ENCODE measurements around the gene RHBDD1. TPM values are rescaled to one million over a fixed set of nuclear protein-coding genes. Genes with fewer than 3 reads are reported as not detected.

The RHBDD1 gene
- total RNA-seq, 8 experiments from 2014 or later: 10.4 to 27.5 (median 23.4) TPM

DNA sequence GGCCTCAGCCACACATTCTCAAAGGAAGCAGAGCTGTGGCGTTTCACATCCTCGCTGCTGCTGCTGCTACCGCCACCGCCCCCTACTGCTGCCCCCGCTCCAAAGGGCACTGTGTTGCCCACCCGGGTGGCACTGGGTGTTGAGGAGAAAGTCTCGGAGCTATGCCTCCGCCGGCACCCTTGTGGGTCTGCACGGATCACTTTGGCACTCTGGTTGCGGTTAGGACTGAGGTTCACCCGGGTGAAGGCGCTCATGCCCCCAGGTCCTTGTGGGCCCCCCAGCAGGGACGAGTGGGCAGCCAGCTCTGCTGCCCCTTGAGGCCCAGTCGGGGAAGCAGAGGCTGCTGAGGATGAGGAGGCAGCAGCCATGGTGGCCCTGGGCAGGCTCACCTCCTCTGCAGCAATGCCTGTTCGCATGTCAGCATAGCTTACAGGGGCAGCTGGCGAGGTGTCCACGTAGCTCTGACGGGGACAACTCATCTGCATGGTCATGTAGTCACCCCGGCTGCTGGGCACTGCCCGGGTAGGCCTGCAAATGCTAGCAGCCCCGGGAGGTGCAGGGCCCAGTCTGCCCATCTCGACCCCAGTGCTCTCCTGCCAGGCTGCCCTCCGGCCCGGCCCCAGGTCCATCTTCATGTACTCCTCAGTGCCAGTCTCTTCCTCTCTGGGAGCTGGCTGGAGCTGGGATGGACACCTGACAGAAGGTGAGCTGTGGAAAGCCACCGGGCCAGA, 40.4 kb upstream of the RHBDD1 start:
- in situ Hi-C loops (cut with MboI; ENCODE audit: low pct_unique_long_range_greater_than_20kb in 2 of 9, low sequenced_read_pairs in 9 of 9, unreplicated experiment in 9 of 9): loop anchor here in 3 of 9 experiments (25.0 kb wide), 4 partner anchors 383 to 908 kb away; no protein-coding TSS in a partner anchor
- H3K27ac ChIP-seq: peak overlapping the region in 1 of 2 donors; percentile 10
- WGBS, 10 experiments: 0 to 91% (median 40%) methylated on average over 2 to 7 of the region's 26 CpGs; no CpG with 5 or more reads in 7 of the 10 experiments
- peaks cover 27 to 28% of the 10 kb centered on the region in 2 donors for H3K4me1 ChIP-seq (replicated peaks in 1 of 2)
- H3K4me3 ChIP-seq: peak overlapping the region; percentile 20 to 61 (median 44)
- no peak for ATAC-seq (replicated peaks in 6 of 8)

DNA sequence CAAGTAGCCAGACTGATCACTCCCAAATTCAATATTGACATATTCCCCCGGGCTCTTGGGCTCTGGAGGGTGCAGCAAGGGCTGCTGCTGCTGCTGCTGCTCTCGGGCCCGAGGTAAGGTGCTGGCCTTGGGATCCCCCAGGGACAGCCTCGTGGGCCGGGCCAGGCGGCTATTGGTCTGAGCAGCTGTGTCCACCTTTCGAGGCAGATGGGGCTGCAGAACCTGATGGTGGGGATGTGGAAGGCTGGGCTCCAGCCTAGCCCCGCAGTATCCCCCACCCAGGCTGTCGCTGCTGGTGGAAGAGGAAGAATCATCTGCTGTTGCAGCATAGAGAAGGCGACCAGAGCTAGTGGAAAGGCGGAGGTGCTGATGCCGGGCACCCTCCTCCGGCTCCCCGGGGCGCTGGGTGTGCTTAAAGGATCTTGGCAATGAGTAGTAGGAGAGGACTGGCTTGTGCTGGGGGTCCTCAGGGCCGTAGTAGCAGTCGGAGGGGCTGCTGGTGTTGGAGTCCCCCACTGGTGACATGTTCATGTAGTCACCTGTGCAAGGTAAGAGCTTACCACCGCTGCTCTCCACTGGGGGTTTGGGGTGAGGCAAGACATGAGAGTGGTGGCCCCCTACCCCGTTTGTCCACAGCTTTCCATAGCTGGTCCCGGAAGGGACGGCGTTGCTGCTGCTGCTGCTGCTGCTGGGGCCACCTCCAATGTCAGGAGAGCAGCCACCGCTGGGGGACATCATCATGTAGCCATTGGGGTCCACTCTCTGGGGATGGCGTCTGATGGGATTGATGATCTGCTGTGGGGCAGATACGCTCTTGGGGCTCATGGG, 39.6 kb upstream of the RHBDD1 start:
- Histone ChIP-seq H3K4me1 (replicated peaks in 1 of 2) (peaks cover 21 to 24% of the 10 kb centered on the region in 2 donors), H3K4me3 (peak overlapping the region in 3 of 5 donors; percentile 43 to 61 (median 52)), H3K27ac (no peak overlapping the region)
- in situ Hi-C loops (cut with MboI; ENCODE audit: low pct_unique_long_range_greater_than_20kb in 2 of 9, low sequenced_read_pairs in 9 of 9, unreplicated experiment in 9 of 9): loop anchor here in 3 of 9 experiments (25.0 kb wide), 4 partner anchors 384 to 909 kb away; no protein-coding TSS in a partner anchor
- WGBS, 10 experiments: 10 to 100% (median 80%) methylated on average over 1 to 12 of the region's 25 CpGs; no CpG with 5 or more reads in 4 of the 10 experiments
- ATAC-seq (replicated peaks in 6 of 8): no peak

DNA sequence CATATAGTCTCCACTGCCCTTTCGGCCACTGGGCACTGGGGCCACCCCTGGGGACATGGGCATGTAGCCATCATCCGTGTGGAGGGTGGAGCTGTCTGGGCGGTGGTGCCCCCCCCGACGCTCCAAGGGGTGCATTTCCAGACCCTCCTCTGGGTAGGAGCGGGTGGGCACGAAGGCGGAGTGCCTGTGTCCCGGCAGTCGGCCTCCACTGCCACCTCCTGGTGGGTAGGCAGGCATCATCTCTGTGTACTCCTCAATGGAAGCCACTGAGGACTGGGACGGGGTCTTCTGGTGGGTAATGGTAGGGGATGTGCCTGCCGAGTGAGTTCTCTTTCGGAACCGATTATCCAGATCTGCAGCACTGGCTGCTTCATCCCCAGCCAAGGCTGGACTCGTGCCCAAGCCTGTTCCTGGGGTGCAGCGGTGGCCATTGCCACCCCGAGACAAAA, 39.0 kb upstream of the RHBDD1 start:
- ATAC-seq (replicated peaks in 6 of 8): peak in 2 of 8 experiments; percentile 4 to 36
- H3K4me1 ChIP-seq (replicated peaks in 1 of 2): peaks cover 24 to 25% of the 10 kb centered on the region in 2 donors
- WGBS, 10 experiments: 20 to 95% methylated on average over 1 to 4 of the region's 17 CpGs; no CpG with 5 or more reads in 8 of the 10 experiments
- in situ Hi-C loops (cut with MboI; ENCODE audit: low pct_unique_long_range_greater_than_20kb in 2 of 9, low sequenced_read_pairs in 9 of 9, unreplicated experiment in 9 of 9): loop anchor here in 3 of 9 experiments (25.0 kb wide), 4 partner anchors 385 to 910 kb away; no protein-coding TSS in a partner anchor
- peak overlapping the region in 1 of 5 donors; percentile 4 for H3K4me3 ChIP-seq
- H3K27ac ChIP-seq: no peak overlapping the region

DNA sequence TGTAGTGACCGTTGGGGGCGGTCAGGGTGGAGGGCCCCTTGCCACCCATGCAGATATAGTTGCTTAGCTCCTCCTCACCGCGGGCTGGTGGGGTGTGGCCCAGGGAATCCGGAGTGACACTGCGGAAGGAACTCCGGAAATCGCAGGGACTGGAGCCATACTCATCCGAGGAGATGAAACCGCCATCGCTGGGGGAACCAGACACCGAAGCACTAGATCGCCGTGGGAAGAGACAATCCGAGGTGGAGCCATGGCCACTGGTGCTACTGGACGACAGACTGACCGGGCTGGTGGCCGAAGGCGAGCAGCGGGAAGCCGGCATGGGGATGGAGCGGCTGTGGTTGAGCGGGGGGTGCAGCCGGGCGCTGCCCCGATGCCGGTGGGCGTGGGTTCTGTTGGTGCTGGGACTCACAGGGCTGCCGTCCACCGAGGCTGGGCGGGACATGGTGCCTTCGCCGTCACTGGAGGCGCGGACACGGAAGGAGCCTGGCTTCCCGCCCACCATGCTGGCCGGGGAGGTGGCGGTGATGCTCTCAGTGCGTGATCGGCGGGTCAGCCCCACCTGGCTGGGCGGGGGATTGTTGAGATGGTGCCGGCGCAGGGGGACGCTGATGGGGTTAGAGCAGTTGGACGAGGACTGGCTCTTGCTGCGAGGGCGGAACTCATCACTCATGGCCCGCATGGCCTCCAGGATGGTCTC, 38.4 kb upstream of the RHBDD1 start:
- 0 to 100% (median 93%) methylated on average over 2 to 8 of the region's 50 CpGs; no CpG with 5 or more reads in 4 of the 10 experiments for WGBS, 10 experiments
- H3K4me1 ChIP-seq (replicated peaks in 1 of 2): peaks cover 21 to 25% of the 10 kb centered on the region in 2 donors
- in situ Hi-C loops (cut with MboI; ENCODE audit: low pct_unique_long_range_greater_than_20kb in 2 of 9, low sequenced_read_pairs in 9 of 9, unreplicated experiment in 9 of 9): loop anchor here in 3 of 9 experiments (25.0 kb wide), 4 partner anchors 385 to 910 kb away; no protein-coding TSS in a partner anchor
- H3K27ac ChIP-seq: no peak overlapping the region
- ATAC-seq (replicated peaks in 6 of 8): peak in 3 of 8 experiments; percentile 15 to 21 (median 17)
- H3K4me3 ChIP-seq: peak overlapping the region in 3 of 5 donors; percentile 72 to 89 (median 83)

DNA sequence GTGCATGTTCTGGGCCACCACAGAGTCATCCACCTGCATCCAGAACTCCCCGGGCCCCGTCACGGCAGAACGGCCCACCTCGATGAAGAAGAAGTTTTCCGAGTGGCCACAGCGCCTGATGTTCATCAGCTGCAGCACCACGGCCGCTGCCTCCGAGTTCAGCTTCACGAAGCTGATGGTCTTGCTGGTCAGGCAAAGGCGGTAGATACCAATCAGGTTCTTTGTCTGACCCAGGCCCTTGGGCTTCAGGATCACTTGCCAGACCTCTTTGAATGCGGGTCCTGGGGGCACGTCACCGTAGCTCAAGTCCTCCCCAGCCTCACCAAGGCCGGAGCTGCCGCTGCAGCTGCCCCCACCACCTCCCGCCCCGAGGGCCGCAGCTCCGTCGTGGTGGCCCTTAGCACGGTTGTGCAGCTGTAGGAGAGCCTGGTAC, 37.8 kb upstream of the RHBDD1 start:
- Histone ChIP-seq H3K4me3 (peak overlapping the region; percentile 71 to 89 (median 83)), H3K27ac (no peak overlapping the region), H3K4me1 (replicated peaks in 1 of 2) (peaks cover 16 to 25% of the 10 kb centered on the region in 2 donors)
- ATAC-seq (replicated peaks in 6 of 8): peak in 2 of 8 experiments; percentile 0
- in situ Hi-C loops (cut with MboI; ENCODE audit: low pct_unique_long_range_greater_than_20kb in 2 of 9, low sequenced_read_pairs in 9 of 9, unreplicated experiment in 9 of 9): loop anchor here in 3 of 9 experiments (25.0 kb wide), 4 partner anchors 386 to 911 kb away; no protein-coding TSS in a partner anchor
- 0 to 72% (median 1%) methylated on average over 1 to 14 of the region's 23 CpGs; no CpG with 5 or more reads in 6 of the 10 experiments for whole genome bisulfite sequencing, 10 experiments

DNA sequence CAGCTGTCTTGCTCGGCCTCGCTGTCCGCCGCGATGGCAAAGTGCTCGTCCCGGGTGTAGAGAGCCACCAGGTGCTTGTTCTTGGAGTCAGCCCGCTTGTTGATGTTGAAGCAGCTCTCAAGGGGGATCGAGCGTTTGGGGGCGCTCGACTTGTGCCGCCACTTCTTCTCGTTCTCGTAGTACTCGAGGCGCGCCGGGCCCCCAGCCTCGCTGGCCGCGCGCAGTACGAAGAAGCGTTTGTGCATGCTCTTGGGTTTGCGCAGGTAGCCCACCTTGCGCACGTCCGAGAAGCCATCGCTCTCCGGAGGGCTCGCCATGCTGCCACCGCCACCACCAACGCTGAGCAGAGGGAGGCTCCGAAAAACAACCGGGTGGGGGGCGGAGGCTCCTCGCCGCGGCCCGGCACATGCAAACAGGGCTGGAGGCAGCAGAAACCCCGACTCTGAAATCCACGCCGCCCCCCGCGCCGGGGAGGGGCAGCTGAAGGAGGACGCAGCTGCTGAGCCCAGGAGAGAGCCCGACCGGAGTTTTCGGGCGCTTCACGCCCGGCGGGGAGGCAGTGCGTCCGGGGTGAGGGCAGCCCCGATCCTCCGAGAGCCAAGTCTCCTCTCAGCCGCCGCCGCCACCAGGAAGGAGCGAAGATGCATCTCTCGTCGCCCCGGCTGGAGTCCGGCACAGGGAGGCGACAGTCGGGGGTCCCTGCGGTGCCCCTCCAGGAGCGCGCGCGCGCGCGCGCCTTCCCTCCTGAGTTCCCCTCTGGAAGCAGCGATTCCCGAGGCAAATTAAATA, 37.2 kb upstream of the RHBDD1 start:
- in situ Hi-C loops (cut with MboI; ENCODE audit: low pct_unique_long_range_greater_than_20kb in 2 of 9, low sequenced_read_pairs in 9 of 9, unreplicated experiment in 9 of 9): loop anchor here in 3 of 9 experiments (25.0 kb wide), 4 partner anchors 386 to 911 kb away; no protein-coding TSS in a partner anchor
- Histone ChIP-seq H3K27ac (peak overlapping the region; percentile 65 to 84), H3K4me3 (peak overlapping the region; percentile 71 to 89 (median 83)), H3K4me1 (replicated peaks in 1 of 2) (peaks cover 16 to 25% of the 10 kb centered on the region in 2 donors)
- ATAC-seq (replicated peaks in 6 of 8): peak in 6 of 8 experiments; percentile 4 to 18 (median 9)
- WGBS, 10 experiments: 0 to 10% (median 4%) methylated on average over 2 to 17 of the region's 80 CpGs; no CpG with 5 or more reads in 6 of the 10 experiments

DNA sequence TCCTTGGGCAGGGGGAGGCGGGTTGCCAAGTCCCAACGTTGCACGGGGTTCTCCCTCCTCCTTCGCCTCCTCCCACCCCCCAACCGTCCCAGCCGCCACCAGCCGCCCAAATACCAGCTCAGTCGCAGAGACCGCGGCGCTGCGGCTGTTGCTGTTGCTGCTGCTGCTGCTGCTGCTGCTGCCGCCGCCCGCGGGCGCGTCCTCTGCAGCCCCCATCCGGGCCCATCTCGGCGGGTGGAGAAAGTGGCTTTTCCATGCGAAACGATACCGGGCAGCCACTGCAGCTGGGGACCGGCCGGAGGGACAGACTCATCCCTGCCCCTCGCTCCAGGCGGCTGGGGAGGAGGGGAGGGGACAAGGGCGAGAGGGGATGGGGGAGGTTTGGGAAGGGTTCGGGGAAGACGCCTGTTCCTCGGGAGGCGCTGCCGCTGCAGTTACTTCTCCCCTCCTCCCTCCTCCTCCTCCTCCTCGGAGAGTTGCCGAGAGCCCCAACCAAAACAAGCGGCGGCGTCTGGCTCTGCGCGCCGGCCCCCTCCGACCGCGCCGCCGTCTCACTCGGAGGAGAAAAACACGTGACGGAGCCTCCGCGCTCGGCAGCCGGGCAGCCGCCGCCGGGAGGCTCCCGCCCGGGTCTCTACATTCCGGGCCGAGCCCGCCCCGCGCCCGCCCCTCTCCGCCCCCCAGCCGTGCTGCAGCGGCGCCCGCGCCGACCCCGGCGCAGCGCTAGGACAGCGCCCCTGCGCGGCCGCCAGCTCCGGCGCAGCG, 36.5 kb upstream of the RHBDD1 start, which contains the start of gene IRS1:
Gene IRS1, minus strand, starts transcription at position 610 of the 765 bp plus-strand sequence. CDS start 1,082 bp downstream, outside the sequence.
- H3K27ac ChIP-seq: peak within 1 kb of the TSS; percentile 65 to 84
- 0% methylated on average over 1 of the region's 82 CpGs; no CpG with 5 or more reads in 9 of the 10 experiments for WGBS, 10 experiments
- peak; percentile 14 to 73 (median 61) for ATAC-seq (replicated peaks in 6 of 8)
- in situ Hi-C loops (cut with MboI; ENCODE audit: low pct_unique_long_range_greater_than_20kb in 2 of 9, low sequenced_read_pairs in 9 of 9, unreplicated experiment in 9 of 9): loop anchor here in 3 of 9 experiments (25.0 kb wide), 4 partner anchors 387 to 912 kb away; no protein-coding TSS in a partner anchor
- peak within 1 kb of the TSS; percentile 71 to 89 (median 83) for H3K4me3 ChIP-seq
- H3K4me1 ChIP-seq (replicated peaks in 1 of 2): peaks cover 10 to 25% of the 10 kb centered on the region in 2 donors

DNA sequence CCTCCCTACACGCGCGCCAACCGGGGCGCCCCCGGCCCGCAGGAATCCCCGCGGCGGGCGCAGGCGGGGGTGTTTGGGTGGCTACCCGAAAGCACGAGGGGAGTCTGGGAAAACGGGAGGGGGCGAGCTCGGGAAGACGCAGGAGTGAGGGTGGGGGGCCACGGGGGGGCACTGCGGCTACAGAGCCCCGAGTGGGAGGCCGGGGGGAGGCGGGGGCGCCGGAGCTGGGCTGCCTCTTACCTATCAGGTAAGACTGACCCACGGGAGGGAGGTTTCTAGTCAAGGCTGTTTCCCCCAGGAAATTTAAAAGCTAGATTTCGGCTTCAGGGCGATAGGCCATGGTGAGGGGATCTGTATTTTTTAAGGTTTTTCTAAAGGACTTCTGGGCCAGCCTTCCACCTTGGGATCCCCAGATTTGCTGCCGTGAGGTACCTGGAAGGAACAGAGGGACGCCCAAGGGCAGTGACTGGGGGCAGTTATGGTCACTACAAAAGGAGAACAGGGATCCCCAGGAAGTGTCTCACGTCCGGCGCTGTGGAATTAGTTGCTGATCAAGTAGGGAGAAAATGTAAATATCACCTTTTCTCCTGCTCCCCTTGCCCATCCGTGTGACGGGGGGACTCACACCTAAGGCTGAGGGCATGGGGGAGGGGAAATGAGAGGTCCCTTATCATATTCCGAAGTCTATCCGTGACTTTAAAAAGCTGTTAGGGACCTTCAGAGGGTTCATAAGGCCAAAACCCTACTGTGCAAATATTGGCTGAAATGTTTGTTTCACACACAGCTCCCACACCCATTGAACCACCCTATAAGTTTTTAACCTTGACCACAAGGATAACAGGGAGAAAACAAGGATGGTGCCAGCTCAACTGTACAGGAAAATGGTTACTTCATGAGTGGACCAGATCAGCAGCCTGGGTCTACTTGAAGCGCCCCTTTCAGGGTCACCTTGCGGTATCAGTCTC, 35.6 kb upstream of the RHBDD1 start:
- 0 to 51% (median 30%) methylated on average over 1 to 7 of the region's 39 CpGs; no CpG with 5 or more reads in 1 of the 10 experiments for WGBS, 10 experiments
- Histone ChIP-seq H3K4me1 (replicated peaks in 1 of 2) (peaks cover 7 to 23% of the 10 kb centered on the region in 2 donors), H3K27ac (peak overlapping the region in 1 of 2 donors; percentile 65), H3K4me3 (peak overlapping the region; percentile 71 to 89 (median 83))
- in situ Hi-C loops (cut with MboI; ENCODE audit: low pct_unique_long_range_greater_than_20kb in 2 of 9, low sequenced_read_pairs in 9 of 9, unreplicated experiment in 9 of 9): loop anchor here in 8 of 9 experiments (5.0 to 25.0 kb wide), 10 partner anchors 187 to 1133 kb away; no protein-coding TSS in a partner anchor
- no peak for ATAC-seq (replicated peaks in 6 of 8)

DNA sequence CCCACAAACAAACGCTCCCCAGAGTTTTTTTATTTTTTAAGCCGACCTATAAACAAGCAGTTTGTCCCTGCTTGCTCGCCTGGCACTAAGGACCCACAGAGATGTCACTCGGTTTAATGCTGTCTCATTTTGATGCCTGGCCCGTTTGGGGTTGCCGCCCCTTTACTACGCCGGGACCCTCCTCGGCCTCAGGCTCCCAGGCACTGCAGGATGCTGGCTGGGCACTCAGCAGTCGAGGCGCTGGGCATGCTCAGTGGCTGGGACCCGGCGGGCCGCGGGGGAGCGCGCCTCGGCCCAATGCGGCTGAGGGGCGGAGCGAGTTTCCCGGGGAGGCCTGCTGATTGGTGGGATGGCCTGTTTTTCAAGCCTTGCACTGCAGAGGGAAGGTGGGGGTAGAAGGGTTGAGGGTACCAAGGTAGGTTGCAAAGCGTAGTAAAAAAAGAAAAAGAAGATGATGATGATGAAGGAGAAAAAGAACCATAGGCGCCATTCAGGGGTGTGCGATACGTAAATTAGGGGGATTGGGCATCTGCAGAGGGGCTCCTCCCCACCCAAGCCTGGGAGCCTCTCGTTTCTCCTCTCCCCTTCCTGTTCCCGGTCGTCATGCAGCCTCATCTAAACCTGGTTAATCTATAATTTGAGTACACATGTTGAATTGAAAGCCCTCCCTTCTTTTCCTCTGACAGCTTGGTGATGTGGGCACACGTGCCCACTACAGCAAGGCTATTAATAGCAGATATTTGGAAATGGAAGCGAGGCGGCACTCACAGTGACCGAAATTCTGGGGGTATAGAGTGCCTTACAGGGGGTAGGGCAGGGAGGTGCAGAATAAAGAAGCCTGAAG, 34.7 kb upstream of the RHBDD1 start:
- Histone ChIP-seq H3K4me1 (replicated peaks in 1 of 2) (peaks cover 0 to 14% of the 10 kb centered on the region in 2 donors), H3K4me3 (peak overlapping the region; percentile 36 to 89 (median 72)), H3K27ac (no peak overlapping the region)
- ATAC-seq (replicated peaks in 6 of 8): peak; percentile 6 to 74 (median 63)
- in situ Hi-C loops (cut with MboI; ENCODE audit: low pct_unique_long_range_greater_than_20kb in 2 of 9, low sequenced_read_pairs in 9 of 9, unreplicated experiment in 9 of 9): loop anchor here in 7 of 9 experiments (5.0 to 25.0 kb wide), 7 partner anchors 186 to 1134 kb away; no protein-coding TSS in a partner anchor
- 10 to 80% (median 20%) methylated on average over 1 to 20 of the region's 33 CpGs; no CpG with 5 or more reads in 3 of the 10 experiments for WGBS, 10 experiments

All from motor neuron (in vitro differentiated cells).